Measurements from ENCODE around the gene MOB3C.

Gene MOB3C

DNA sequence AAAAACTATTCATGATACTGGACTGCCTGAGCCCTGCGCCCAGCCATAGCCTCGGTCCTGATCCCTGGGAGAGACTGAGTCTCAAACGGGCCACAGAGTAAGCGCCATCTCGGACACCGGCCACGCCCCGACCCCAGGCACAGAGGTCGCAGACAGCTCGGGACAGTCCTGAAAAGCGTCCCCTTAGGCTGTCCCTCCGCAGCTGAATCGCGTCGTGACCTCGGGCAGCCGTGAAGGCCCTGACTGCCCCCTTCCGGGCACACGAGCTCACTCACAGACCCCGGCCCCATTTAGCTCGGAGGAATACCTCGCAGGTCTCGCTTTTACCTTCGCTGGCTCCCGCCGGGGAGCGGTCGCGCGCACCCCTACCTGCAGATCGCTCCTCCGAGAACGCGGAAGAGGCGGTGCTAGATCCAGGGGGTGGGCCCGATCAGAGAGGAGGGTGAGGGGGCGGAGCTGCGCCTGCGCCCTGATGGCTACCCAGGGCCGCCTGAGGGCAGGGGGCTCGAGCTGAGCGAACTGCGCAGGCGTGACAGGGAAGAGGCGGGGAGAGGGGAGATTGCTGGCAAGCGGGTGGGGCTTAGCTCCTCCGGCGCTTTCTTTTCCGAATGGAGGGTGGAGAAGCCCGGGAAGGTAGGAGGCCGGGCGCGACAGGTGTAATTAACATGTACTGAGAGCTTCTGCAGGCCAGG, 12.6 kb downstream of the MOB3C start, which contains the start of gene MKNK1:
TSS of gene MKNK1 (minus strand) at position 411 of the 692 bp plus-strand sequence. CDS start 20,941 bp downstream, outside the sequence.
- peak within 1 kb of the TSS; percentile 81 for H3K27ac ChIP-seq (ENCODE audit: low read length)
- H3K36me3 ChIP-seq (ENCODE audit: control insufficient read depth in 1 of 2, insufficient read depth in 2 of 2, low read length in 2 of 2), result peaks cover 11 to 12% of the 10 kb centered on the region in 2 donors
- H3K27me3 ChIP-seq (ENCODE audit: low read depth, low read length), result no peaks in the 10 kb centered on the region
- H3K4me3 ChIP-seq (ENCODE audit: low read depth in 1 of 2, low read length in 2 of 2), result peak within 1 kb of the TSS; percentile 87 to 89
- H3K4me1 ChIP-seq (ENCODE audit: control insufficient read depth in 1 of 2, insufficient read depth in 2 of 2, low read length in 2 of 2), result peaks cover 7 to 31% of the 10 kb centered on the region in 2 donors
- no peaks in the 10 kb centered on the region for H3K9me3 ChIP-seq (ENCODE audit: control insufficient read depth in 1 of 2, low read length in 2 of 2)

DNA sequence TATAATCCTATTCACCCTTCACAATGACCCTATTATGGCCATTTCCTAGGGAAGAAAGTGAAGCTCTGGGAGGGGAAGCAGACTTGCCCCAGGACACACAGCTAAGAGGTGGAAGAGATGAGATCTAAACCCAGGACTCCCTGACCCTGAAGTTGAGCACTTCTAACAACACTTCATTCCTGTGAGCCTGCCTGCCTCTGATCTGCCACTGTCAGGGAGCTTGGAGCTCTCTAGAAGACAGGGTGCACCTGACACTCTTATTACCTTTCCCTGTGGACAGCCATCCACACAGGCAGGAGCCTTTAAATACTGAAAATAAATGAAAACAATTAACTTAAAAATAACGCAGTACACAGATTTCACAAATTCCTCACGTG, 13.1 kb downstream of the MOB3C start:
- Histone ChIP-seq H3K27ac (ENCODE audit: low read length) (peak overlapping the region; percentile 81), H3K36me3 (ENCODE audit: control insufficient read depth in 1 of 2, insufficient read depth in 2 of 2, low read length in 2 of 2) (peaks cover 6 to 7% of the 10 kb centered on the region in 2 donors), H3K9me3 (ENCODE audit: control insufficient read depth in 1 of 2, low read length in 2 of 2) (no peaks in the 10 kb centered on the region), H3K4me3 (ENCODE audit: low read depth in 1 of 2, low read length in 2 of 2) (peak overlapping the region; percentile 87 to 89), H3K27me3 (ENCODE audit: low read depth, low read length) (no peaks in the 10 kb centered on the region), H3K4me1 (ENCODE audit: control insufficient read depth in 1 of 2, insufficient read depth in 2 of 2, low read length in 2 of 2) (peaks cover 11 to 37% of the 10 kb centered on the region in 2 donors)

DNA sequence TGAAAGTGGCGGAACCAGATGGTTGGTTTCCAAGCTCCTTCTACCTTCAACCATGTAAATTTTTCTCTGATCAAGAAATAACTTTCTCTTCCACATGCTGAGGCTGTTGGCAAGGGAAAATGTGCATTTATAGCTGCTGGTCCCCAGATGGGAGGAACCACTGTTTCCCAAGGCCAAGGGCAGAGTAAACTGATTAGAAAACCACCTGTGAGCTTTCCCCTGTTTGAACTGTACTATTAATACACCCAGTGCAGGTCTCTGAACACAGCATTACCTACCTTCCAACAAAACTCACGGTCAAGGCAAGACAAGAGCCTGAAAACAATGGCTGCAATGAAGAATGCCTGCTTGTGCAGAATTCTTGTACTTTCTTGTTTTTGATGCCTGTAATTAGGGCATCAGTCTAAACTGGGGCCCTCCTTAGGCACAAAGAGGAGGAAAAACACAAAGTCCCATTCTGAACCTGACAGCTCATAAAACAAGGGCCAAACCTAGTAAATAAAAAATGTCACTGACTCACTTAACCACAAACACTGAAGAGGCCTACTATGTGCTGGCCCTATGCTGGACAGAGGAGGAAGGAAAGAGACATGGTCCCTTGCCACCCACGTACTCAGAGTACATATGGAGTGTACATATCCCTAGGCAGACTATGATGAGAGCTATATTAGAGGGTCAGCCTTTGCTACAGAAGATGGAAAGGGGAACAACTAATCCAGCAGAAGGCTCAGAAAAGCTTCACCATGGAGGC, 15.2 kb downstream of the MOB3C start:
- Histone ChIP-seq H3K4me1 (ENCODE audit: control insufficient read depth in 1 of 2, insufficient read depth in 2 of 2, low read length in 2 of 2) (peaks cover 11 to 37% of the 10 kb centered on the region in 2 donors), H3K4me3 (ENCODE audit: low read depth in 1 of 2, low read length in 2 of 2) (no peak overlapping the region), H3K36me3 (ENCODE audit: control insufficient read depth in 1 of 2, insufficient read depth in 2 of 2, low read length in 2 of 2) (no peaks in the 10 kb centered on the region), H3K27ac (ENCODE audit: low read length) (no peak overlapping the region), H3K9me3 (ENCODE audit: control insufficient read depth in 1 of 2, low read length in 2 of 2) (no peaks in the 10 kb centered on the region), H3K27me3 (ENCODE audit: low read depth, low read length) (no peaks in the 10 kb centered on the region)

DNA sequence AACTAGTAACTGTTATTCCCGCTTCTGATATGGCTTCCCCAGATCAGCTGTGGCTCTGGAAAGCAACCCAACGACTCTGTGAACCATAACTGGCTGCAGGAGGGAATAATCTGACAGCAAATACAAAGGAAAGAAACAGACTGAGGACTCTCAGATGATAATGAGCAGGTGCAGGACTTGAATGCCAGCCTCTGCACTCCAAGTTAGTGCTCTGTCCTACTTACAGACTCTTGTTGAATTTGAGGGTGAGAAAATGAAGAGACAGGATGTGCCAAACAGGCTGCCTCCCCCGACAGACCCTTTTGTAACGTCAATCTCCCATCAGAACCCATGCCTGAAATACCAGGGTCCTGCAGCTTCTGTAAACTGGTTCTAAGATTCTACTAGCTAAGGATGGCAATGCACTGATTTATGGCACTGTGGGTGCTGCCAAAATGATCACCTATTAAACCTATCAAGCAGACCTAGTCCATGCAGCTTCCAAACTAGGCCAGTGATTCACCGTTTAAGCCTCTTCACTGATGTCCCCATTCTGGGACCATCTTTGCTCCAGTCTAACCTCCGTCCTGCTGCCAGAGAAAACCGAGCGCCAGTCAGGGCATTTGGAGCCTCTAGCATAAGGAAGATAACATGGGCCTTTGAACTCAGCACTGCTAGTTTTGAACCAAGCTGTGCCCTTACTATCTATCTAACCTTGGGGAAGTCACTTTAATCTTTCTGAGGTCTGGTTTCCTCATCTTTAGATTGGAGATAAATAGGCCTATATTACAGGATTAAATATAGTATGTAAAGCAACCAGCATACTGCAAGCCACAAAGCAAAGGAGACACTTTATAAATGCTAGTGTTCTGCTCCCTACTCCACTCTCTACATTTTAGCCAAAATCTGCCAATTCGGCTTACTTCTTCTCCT, 17.3 kb downstream of the MOB3C start:
- Histone ChIP-seq H3K36me3 (ENCODE audit: control insufficient read depth in 1 of 2, insufficient read depth in 2 of 2, low read length in 2 of 2) (no peaks in the 10 kb centered on the region), H3K4me1 (ENCODE audit: control insufficient read depth in 1 of 2, insufficient read depth in 2 of 2, low read length in 2 of 2) (peaks cover 11 to 37% of the 10 kb centered on the region in 2 donors), H3K27me3 (ENCODE audit: low read depth, low read length) (no peaks in the 10 kb centered on the region), H3K4me3 (ENCODE audit: low read depth in 1 of 2, low read length in 2 of 2) (no peak overlapping the region), H3K9me3 (ENCODE audit: control insufficient read depth in 1 of 2, low read length in 2 of 2) (no peaks in the 10 kb centered on the region), H3K27ac (ENCODE audit: low read length) (no peak overlapping the region)

DNA sequence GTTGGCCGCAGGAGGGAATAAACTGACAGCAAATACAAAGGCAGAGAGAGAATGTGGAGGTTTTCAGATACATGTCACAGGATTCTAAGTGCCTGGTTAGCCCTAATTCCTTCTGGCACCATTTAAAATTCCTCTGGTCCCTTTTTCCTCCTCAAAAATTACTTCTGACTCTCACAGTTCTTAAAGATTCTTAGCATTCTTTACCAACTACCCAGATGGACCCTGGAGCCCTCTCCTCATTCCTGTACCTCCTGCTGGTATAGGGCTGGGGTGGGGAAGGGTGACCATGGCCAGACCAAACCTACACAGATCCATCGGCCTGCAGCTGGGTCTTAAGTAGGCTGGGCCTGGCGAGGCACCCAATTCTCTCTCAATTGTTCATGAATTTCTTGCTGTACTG, 19.8 kb downstream of the MOB3C start:
- H3K27ac ChIP-seq (ENCODE audit: low read length), result no peak overlapping the region
- no peak overlapping the region for H3K4me3 ChIP-seq (ENCODE audit: low read depth in 1 of 2, low read length in 2 of 2)
- H3K36me3 ChIP-seq (ENCODE audit: control insufficient read depth in 1 of 2, insufficient read depth in 2 of 2, low read length in 2 of 2), result peaks cover 15 to 20% of the 10 kb centered on the region in 2 donors
- H3K27me3 ChIP-seq (ENCODE audit: low read depth, low read length), result no peaks in the 10 kb centered on the region
- peaks cover 4 to 24% of the 10 kb centered on the region in 2 donors for H3K4me1 ChIP-seq (ENCODE audit: control insufficient read depth in 1 of 2, insufficient read depth in 2 of 2, low read length in 2 of 2)
- no peaks in the 10 kb centered on the region for H3K9me3 ChIP-seq (ENCODE audit: control insufficient read depth in 1 of 2, low read length in 2 of 2)

DNA sequence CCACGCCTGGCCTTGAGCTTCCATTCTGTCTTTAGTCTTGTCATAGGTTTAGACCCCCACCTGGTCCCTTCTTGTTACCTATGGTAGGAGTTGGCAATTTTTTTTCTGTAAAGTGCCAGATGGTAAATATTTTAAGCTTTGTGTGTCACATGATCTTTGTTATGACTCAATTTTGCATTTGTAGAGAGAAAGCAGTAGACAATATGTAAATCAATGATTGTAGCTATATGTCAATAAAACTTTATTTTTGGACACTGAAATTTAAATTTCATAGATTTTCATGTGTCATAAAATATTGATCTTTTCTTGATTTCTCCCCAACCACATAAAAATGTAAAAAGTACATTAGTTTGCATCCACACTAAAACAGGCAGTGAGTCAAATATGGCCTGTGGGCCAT, 20.6 kb downstream of the MOB3C start:
- Histone ChIP-seq H3K27me3 (ENCODE audit: low read depth, low read length) (no peaks in the 10 kb centered on the region), H3K4me3 (ENCODE audit: low read depth in 1 of 2, low read length in 2 of 2) (no peak overlapping the region), H3K36me3 (ENCODE audit: control insufficient read depth in 1 of 2, insufficient read depth in 2 of 2, low read length in 2 of 2) (peaks cover 23 to 28% of the 10 kb centered on the region in 2 donors), H3K4me1 (ENCODE audit: control insufficient read depth in 1 of 2, insufficient read depth in 2 of 2, low read length in 2 of 2) (peaks cover 4 to 18% of the 10 kb centered on the region in 2 donors), H3K9me3 (ENCODE audit: control insufficient read depth in 1 of 2, low read length in 2 of 2) (no peaks in the 10 kb centered on the region), H3K27ac (ENCODE audit: low read length) (peak overlapping the region; percentile 7)

DNA sequence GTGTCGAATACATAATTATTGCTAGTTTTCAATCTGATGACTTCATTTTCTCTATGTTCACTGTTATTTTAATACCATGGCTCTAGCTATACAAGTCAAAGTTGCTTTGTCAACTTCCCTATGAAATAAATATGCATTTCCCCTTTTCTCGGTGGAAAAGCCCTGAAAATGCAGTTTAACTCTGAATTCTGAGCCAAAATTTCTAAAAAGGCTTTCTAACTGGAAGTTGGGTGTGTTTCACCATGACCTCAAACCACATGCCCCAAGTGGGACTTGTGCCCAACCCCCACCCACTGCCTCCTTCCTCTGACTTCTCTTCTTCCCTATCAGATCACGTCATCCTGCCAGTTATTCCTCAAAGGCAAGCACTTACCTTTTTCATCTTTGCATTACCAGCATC, 21.5 kb downstream of the MOB3C start:
- H3K27me3 ChIP-seq (ENCODE audit: low read depth, low read length), result no peaks in the 10 kb centered on the region
- no peaks in the 10 kb centered on the region for H3K9me3 ChIP-seq (ENCODE audit: control insufficient read depth in 1 of 2, low read length in 2 of 2)
- peak overlapping the region; percentile 70 for H3K27ac ChIP-seq (ENCODE audit: low read length)
- no peak overlapping the region for H3K4me3 ChIP-seq (ENCODE audit: low read depth in 1 of 2, low read length in 2 of 2)
- H3K36me3 ChIP-seq (ENCODE audit: control insufficient read depth in 1 of 2, insufficient read depth in 2 of 2, low read length in 2 of 2), result peaks cover 31 to 37% of the 10 kb centered on the region in 2 donors
- H3K4me1 ChIP-seq (ENCODE audit: control insufficient read depth in 1 of 2, insufficient read depth in 2 of 2, low read length in 2 of 2), result peaks cover 4 to 17% of the 10 kb centered on the region in 2 donors

DNA sequence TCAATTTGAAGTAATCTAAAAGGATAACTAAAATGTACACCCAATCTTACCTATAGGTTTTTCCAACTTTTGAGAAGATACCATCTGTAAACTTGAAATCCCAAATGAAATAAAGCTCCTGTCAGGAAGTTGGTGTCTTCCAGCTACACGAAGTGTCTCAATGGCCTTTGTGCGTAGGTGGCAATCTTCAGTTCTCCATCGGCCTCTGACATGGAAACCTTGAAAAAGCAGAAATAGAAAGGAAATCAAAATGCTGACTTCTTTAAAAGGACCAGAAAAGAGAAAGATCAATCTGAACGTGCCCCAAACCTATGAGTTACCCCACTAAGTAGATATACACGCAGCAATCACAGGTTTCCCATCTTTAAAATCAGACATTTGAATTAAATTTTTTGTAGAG, 22.5 kb downstream of the MOB3C start:
- H3K4me1 ChIP-seq (ENCODE audit: control insufficient read depth in 1 of 2, insufficient read depth in 2 of 2, low read length in 2 of 2), result peaks cover 4 to 6% of the 10 kb centered on the region in 2 donors
- no peaks in the 10 kb centered on the region for H3K27me3 ChIP-seq (ENCODE audit: low read depth, low read length)
- H3K9me3 ChIP-seq (ENCODE audit: control insufficient read depth in 1 of 2, low read length in 2 of 2), result no peaks in the 10 kb centered on the region
- peaks cover 42 to 46% of the 10 kb centered on the region in 2 donors for H3K36me3 ChIP-seq (ENCODE audit: control insufficient read depth in 1 of 2, insufficient read depth in 2 of 2, low read length in 2 of 2)
- no peak overlapping the region for H3K4me3 ChIP-seq (ENCODE audit: low read depth in 1 of 2, low read length in 2 of 2)
- peak overlapping the region; percentile 70 for H3K27ac ChIP-seq (ENCODE audit: low read length)

DNA sequence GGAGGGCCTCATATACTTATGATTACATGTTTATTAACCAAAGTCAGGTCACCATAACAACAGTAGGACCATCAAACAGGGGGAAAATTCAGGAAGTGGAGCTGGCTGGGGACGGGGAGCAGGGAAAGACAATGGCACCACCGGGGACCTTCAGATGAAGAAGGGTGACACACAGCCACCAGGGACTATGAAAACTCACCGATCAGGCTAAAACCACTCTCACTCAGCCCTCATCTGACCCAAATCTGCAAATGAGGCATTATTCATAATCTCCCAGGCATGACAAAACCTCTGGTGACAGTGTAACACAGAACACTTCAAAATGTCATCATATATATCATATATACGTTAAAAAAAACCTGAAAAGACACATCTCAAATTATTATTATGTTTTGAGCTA, 23.8 kb downstream of the MOB3C start:
- peaks cover 44 to 50% of the 10 kb centered on the region in 2 donors for H3K36me3 ChIP-seq (ENCODE audit: control insufficient read depth in 1 of 2, insufficient read depth in 2 of 2, low read length in 2 of 2)
- H3K4me3 ChIP-seq (ENCODE audit: low read depth in 1 of 2, low read length in 2 of 2), result no peak overlapping the region
- no peaks in the 10 kb centered on the region for H3K4me1 ChIP-seq (ENCODE audit: control insufficient read depth in 1 of 2, insufficient read depth in 2 of 2, low read length in 2 of 2)
- no peaks in the 10 kb centered on the region for H3K9me3 ChIP-seq (ENCODE audit: control insufficient read depth in 1 of 2, low read length in 2 of 2)
- H3K27me3 ChIP-seq (ENCODE audit: low read depth, low read length), result no peaks in the 10 kb centered on the region
- H3K27ac ChIP-seq (ENCODE audit: low read length), result no peak overlapping the region

DNA sequence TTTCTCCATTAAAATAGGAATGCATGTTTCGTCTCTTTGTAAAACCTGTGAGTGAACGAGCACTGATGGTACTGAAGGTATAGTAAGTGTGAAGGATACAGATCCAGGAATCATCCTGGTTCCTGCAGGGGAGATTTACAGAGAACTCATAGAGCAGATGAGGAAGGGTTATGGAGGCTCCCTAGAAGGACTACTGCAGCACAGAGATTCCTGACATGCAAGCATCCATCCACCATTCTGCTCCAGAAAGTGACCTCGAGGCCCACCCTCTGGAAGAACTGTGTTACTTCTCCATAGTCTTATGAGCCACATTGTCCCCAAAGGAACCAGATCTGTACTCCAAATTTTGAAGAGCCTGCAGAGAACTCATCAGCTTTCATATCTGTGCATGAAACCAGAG, 27.1 kb downstream of the MOB3C start:
- peaks cover 55 to 69% of the 10 kb centered on the region in 2 donors for H3K36me3 ChIP-seq (ENCODE audit: control insufficient read depth in 1 of 2, insufficient read depth in 2 of 2, low read length in 2 of 2)
- H3K27me3 ChIP-seq (ENCODE audit: low read depth, low read length), result no peaks in the 10 kb centered on the region
- H3K9me3 ChIP-seq (ENCODE audit: control insufficient read depth in 1 of 2, low read length in 2 of 2), result no peaks in the 10 kb centered on the region
- H3K4me3 ChIP-seq (ENCODE audit: low read depth in 1 of 2, low read length in 2 of 2), result no peak overlapping the region
- peaks cover 0 to 8% of the 10 kb centered on the region in 2 donors for H3K4me1 ChIP-seq (ENCODE audit: control insufficient read depth in 1 of 2, insufficient read depth in 2 of 2, low read length in 2 of 2)
- no peak overlapping the region for H3K27ac ChIP-seq (ENCODE audit: low read length)

DNA sequence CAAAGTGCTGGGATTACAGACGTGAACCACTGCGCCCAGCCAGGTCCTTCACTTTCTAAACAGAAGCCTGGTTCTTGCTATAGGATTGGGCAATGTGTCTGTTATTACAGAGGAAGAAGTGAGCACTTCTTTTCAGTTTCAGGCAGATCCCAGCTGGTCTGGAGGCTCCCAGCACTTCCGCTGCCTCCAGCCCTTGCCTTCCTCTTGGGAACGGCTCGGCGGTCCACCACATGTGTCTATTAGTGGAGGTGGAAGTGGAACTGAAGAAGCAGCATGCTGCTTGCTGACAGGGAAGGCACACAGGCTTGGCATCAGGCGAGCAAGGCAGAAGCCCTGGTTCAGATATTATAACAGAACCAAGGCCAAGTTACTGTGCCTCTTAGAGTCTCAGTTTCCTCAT, 29.5 kb downstream of the MOB3C start:
- H3K4me1 ChIP-seq (ENCODE audit: control insufficient read depth in 1 of 2, insufficient read depth in 2 of 2, low read length in 2 of 2), result peaks cover 0 to 8% of the 10 kb centered on the region in 2 donors
- no peak overlapping the region for H3K27ac ChIP-seq (ENCODE audit: low read length)
- H3K27me3 ChIP-seq (ENCODE audit: low read depth, low read length), result no peaks in the 10 kb centered on the region
- H3K4me3 ChIP-seq (ENCODE audit: low read depth in 1 of 2, low read length in 2 of 2), result no peak overlapping the region
- H3K36me3 ChIP-seq (ENCODE audit: control insufficient read depth in 1 of 2, insufficient read depth in 2 of 2, low read length in 2 of 2), result peaks cover 56 to 72% of the 10 kb centered on the region in 2 donors
- H3K9me3 ChIP-seq (ENCODE audit: control insufficient read depth in 1 of 2, low read length in 2 of 2), result no peaks in the 10 kb centered on the region
